ENCODE results near the gene ARHGAP23.

GRCh38 chr17:38476549-38476948 is 48.3 kb downstream of the ARHGAP23 start:
- no peak for TF ChIP-seq CTCF (conservative IDR thresholded peaks at IDR 0.05)
- TF ChIP-seq EZH2 (IDR thresholded peaks at IDR 0.05; ENCODE audit: low read depth) = no peak
